DMS 273 (cell line): ENCODE data around the gene UGT1A3.

Experiments used
- DNase-seq: peaks from one replicate; lab custom pipeline; 2025; ENCODE audit not compliant: unreplicated experiment; lab: John Stamatoyannopoulos, UW

Gene UGT1A3

GRCh38 chr2:233814056-233814835 is 85.4 kb downstream of the UGT1A3 start:
- peak; percentile 44 for DNase-seq

GRCh38 chr2:233815861-233816260 is 87.0 kb downstream of the UGT1A3 start:
- DNase-seq, result no peak

GRCh38 chr2:233816334-233816733 is 87.5 kb downstream of the UGT1A3 start:
- peak; percentile 70 for DNase-seq

- no peak for DNase-seq
These were observed 87.9 kb downstream of the UGT1A3 start for GRCh38 chr2:233816771-233817170.

GRCh38 chr2:233817361-233817911 is 88.6 kb downstream of the UGT1A3 start:
- DNase-seq, result no peak

DNA sequence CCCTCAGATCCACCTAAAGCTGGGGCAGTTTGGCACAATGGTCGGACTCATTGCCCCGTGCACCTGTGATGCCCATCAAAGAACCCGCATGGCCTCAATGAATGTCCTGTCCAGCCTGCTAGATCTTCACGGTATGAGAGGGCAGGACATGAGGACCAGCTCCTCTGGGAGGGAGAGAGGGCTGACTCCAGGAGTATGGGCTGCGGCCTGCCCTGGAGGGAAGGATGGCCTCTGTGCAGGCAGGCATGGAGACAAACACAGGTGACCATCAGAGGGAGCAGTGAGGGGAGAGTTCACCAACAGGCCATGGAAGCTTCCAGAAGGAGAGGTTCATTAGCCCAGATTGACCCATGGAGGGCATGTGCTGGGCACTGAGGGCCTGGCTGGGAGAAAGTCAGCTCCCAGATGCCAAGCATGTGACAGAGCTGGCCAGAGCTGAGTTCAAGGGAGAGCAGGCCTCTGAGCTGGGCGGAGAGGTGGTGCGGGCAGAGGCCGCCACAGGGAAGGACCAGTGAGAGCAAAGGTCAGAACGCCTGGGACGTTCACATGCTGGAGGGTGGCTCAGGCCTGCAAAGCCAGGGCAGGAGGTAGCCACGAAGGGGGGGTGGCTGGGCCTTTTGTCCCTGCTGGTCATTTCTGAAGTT is 89.3 kb downstream of the UGT1A3 start:
- no peak for DNase-seq

GRCh38 chr2:233818639-233819621 is 90.1 kb downstream of the UGT1A3 start:
- DNase-seq, result no peak

DNA sequence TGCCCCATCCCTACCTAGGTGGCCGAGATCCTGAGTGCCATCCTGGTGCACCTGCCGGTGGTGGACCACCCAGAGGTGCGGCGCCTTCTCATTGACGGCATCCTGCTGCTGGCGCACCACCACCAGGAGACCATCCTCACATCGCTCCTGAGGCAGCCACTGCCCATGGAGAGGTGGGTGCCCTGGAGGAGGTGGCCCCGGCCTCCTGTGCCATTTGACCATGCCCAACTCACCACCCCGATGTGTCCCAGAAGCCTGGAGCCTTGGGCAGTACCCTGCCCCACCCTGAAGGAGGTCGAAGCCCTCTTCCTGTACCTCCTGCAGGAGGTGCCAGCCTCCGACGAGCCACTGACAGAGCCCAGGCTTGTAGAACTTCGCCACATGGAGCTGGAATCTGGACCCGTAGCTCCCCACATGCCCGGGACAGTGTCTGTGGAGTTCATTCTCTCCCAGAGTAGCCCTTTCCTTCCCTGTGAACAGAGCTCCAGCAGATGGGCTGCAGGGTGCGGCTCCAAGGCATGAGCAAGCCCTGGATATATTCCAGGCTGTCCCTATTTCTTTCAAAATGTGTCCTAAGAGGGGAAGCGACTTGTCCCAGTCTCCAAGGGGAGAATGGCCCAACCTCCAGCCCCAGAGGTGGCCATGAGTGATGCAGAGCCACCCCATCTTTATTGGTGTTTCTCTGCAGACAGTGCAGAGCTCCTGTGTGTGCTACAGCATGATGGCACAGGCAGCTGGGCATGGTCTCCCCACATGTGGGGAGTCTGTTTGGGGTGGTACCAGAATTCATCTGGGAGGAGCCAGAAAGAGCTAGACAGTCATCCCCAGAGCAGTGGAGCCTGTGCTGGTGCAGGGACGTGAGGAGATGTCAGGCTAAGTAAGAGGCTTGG is 91.3 kb downstream of the UGT1A3 start:
- DNase-seq, result no peak

GRCh38 chr2:233820774-233821105 is 91.9 kb downstream of the UGT1A3 start:
- DNase-seq, result no peak

- DNase-seq, result no peak
These were observed 92.4 kb downstream of the UGT1A3 start for GRCh38 chr2:233821196-233821595.

- no peak for DNase-seq
These were observed 92.9 kb downstream of the UGT1A3 start for GRCh38 chr2:233821709-233822100.

- no peak for DNase-seq
These were observed 93.4 kb downstream of the UGT1A3 start for GRCh38 chr2:233822101-233822771.
